Peyer's patch (tissue), 4 donors: ENCODE data around the gene SLC26A3.

Experiments used
- POLR2A ChIP-seq, 2 donors: fragments of 450-650 bp; IDR thresholded peaks; one replicate each; pipeline ENCODE4 v1.5.1; 2017; ENCODE audit warnings: antibody characterized with exemption in 2 of 2, mild to moderate bottlenecking in 2 of 2, moderate library complexity in 2 of 2
- TF ChIP-seq, protein P1 (sequence below), 6 experiments: fragments of 450-650 bp in 4 of 6; fragments of 200-600 bp in 2 of 6; sonication (generic) in 1 of 6; IDR thresholded peaks; one replicate each; pipeline ENCODE4 v1.5.1; 2017 to 2019; ENCODE audit warnings: antibody characterized with exemption in 6 of 6, mild to moderate bottlenecking in 3 of 6, moderate library complexity in 1 of 6

DNA sequence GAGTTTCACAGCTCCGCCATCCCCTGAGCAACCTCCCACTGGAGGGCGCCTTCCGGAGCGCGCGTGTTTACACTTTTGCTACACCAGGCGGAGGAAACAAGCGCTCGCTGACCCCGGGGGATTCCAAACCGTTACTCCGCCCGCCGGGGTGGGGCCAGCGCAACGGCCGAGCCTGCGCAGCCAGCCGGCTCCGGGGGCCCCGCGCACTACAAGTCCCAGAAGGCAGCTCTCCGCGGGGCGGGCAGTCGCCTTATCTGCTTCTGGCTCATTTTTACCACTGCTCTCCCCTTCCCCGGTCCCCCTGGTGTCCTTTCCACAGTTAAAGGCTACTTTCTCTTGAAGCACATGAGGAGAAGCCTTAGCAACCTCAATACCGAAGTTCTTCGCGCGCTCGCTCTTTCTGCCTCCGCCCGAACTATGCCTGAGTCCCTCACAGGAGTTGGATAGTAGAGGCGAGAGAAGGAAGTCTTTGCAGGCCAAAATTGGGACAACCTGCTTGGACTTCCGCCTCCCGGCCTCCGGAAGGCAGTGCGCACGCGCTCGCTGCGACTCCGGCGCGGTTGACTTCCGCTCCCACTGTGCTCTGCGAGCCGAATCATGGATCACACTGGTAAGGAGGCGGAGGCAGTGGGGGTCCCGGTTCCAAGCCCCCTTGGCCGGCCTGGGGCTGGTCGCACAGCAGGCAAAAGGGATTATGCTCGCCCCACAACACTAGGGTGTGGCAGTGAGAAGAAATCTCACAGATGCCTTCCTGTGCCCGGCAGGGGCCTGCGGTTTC lies 59.3 kb downstream of the SLC26A3 start, which contains the start of gene CBLL1:
- TF ChIP-seq, protein P1, sequence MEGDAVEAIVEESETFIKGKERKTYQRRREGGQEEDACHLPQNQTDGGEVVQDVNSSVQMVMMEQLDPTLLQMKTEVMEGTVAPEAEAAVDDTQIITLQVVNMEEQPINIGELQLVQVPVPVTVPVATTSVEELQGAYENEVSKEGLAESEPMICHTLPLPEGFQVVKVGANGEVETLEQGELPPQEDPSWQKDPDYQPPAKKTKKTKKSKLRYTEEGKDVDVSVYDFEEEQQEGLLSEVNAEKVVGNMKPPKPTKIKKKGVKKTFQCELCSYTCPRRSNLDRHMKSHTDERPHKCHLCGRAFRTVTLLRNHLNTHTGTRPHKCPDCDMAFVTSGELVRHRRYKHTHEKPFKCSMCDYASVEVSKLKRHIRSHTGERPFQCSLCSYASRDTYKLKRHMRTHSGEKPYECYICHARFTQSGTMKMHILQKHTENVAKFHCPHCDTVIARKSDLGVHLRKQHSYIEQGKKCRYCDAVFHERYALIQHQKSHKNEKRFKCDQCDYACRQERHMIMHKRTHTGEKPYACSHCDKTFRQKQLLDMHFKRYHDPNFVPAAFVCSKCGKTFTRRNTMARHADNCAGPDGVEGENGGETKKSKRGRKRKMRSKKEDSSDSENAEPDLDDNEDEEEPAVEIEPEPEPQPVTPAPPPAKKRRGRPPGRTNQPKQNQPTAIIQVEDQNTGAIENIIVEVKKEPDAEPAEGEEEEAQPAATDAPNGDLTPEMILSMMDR (IDR thresholded peaks at IDR 0.05) = peak; percentile 44 to 84 (median 72)
- peak; percentile 40 to 62 for TF ChIP-seq POLR2A (IDR thresholded peaks at IDR 0.05)
